Stromal cell of bone marrow (primary cell): ENCODE data around the gene APPL2.

Experiments
- DNase-seq: peaks from one replicate; pipeline ENCODE4 v3.0.0-alpha.2; 2012; ENCODE audit warnings: low read depth

The APPL2 gene

DNA sequence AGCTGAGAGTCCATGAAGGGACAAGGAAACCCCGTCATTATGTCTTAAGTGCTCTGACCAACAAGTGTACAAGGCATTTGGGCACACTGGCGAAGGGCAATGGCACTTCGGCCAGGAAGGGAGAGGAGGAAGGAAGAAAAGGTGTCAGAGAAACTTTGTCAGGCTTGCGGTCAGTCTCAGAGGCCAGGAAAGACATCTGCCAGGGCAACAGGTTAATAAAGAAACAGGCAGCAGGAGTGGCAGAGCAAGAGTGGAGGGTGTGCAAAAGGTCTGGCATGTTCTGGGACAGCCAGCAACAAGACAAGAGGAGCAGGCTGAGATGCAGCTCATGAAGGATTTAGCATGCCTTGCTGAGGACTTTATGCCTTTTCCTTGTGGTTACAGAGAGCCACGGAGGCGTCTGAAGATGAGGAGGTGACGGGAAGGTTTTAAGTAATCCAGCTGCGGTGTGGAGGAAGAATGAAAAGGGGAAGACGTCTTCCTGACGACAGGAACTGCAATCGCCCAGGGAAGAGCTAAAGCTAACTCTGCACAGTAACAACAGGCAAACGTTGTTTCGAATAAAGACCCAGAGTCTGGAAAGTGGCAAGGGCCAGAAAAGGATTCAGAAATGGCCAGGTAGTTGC is 13.1 kb downstream of the APPL2 start:
- DNase-seq, result no peak

DNA sequence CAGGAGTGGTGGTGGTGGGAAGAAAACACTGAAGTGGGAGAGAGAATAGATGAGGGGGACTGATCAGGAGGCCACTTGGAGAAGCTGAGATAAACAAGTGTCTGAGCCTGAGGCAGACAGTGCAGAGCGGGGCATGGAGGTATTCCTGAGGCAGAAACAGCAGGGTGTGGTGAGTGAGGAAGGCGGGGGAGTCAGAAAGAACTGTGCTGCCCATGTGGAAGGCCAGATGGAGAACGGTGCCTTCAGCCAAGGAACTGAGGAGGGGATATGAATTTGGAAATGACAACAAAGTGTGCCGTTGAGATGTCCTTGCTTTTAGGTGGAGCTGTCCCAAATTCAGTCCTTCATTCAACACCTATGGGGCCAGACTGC is 13.7 kb downstream of the APPL2 start:
- no peak for DNase-seq

DNA sequence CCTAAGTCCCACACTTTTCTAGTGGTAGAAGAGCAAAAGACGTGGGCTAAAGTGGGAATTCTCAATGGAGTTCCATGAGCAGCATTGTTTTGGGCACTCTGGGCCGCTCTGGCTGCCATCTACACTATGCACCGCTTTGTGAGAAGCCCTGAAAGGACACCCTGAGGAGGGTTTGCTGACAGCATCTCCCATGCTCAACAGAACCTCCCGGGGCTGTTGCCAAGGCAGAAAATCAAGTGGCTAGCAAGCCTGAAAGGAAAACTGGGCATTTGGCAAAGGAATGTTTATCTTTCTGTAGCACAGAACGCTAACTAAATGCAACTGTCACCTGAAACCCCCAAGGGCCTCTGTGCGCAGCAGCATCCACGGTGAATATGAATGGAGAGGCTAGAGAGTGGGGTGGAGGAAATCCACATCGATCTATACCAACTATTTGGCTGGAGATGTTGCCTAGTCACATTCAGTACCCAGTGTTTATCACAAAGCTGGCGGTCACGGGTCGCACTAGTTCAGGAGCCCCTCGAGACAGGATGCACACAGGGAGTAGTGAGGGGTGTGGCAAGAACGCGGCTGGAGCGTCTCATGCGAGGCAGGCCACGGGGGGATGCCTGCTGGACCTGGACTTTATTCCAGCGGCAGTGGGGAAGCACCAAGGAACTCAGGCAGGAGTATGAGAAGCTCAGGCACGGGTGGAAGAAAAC is 14.2 kb downstream of the APPL2 start:
- DNase-seq, result no peak

DNA sequence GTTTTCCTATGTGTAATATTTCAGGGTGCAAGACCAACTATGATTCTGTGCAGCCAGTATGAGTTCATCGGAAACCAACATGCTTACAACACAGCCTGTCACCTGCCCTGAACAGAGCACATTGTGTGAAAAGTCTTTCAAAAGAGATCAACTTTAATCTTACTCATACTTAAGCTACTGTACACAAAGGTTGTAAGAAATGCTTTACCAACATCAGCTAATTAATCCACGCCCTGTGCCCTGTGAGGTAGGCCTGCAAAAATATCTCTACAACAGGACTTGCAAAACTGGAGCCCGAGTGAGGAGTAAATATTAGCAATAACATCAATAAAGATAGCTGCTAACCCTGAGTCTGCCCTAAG is 15.1 kb downstream of the APPL2 start:
- DNase-seq, result no peak

DNA sequence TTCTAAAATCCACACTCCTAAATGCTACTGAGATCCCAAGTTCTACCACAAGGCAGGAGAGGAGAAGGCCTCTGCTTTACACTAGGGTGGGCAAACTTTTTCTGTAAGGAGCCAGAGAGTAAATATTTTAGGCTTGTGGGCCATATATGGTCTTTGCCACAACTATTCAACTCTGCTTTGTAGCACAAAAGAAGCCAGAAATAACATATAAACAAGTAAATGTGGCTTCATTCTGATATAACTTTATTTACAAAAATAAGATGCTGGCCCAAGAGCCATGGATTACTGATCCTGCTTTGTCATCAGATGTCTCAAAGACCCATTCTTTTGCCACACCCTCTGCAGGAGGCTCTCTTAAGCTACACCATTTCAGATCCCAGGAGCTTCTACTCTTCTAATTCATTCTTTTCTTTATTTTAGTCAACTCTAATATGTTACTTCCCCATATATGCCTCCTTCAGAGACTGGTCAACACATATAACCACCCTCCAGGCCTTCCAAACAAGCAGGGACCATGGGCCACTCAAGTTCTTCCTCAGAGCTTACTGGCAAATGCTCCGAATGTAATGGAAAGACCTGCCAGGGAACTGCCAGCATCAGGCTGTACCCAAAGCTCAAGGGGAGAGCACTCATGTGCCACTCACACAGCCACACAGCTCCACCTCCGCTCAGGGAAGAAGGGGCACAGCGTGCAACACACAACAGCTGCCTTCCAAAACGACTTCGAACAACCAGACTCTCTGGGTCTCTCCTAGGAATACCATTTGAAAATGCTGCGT is 15.6 kb downstream of the APPL2 start:
- DNase-seq, result no peak

DNA sequence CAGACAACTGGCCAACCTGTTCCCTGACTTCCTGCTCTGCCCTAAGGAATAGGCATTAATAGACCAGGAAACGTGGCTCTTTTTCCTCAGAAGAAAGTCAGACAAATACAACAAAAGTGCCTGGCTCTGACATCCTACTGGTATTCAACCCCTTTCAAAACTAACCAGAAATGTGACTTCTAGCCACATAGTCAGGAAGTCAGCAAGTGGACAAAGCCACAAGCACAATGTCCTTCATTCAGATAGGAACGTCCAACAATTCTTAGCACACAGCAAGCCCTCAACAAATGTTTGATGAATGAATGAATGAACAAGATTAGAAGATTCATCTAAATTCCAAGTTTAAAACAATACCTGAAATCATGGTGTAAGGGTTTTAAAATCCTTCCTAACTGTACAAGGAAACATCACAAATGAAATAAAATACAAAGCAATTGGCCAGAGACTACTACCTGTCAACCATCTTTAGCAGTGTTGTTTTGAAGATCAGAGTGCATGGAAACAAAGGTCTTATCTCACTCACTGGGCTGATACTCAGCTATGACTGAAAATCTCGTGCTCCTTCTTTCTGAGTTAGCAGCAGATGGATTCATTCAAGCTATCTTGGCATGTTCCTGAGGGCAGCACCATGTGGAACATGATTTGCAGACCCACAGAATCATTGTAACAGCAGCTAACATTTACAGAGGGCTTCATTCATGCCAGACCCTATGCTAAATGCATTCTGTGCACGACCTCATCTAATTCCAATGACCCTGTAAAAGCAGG is 16.5 kb downstream of the APPL2 start:
- no peak for DNase-seq

DNA sequence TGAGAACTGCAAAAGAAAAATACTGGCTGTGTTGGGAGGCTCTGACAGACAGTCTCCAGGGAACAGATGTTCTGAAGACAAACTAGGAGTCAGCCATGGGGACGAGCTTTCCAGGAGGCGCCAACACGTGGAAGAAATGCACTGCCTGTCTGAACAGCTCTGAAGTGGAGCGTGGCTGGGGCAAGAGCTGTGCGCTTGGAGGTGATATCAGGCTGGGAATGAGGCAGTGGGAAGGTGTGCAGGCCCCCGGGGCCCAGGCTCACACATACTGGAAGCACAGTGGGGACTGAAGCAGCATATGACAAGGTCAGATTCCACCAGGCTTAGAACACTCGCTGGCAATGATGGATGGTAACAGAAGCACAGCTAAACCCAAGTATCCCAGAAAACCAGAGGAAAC is 17.5 kb downstream of the APPL2 start:
- DNase-seq, result no peak

DNA sequence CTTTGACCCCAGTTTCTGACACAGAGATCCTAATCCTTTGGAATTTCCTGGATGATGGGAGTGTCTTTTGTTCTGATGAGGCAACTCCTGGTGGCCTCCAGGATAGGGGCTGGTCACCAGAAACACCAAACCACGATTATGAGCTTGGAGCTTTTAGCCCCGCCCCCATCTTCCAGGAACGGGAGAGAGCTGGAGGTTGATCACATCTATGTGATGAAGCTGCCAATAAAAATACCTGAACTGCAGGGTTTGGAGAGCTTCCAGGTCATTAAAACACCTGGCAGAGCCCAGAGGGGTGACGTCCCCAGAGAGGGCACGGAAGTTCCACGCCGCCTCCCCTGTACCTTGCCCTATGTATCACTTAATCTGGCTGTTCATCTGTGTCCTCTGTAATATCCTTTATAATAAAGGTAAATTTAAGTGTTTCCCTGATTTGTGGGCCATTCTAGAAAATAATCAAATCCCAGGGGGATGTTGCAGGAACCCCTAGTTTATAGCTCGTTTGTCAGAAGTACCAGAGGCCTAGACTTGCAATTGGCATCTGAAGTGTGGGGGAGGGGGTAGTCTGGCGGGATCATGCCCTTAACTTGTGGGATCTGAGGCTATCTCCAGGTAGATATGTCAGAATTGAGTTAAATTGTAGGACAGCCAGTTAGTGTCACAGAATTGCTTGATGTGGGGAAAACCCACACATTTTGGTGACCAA is 21.2 kb downstream of the APPL2 start:
- peak; percentile 64 for DNase-seq

DNA sequence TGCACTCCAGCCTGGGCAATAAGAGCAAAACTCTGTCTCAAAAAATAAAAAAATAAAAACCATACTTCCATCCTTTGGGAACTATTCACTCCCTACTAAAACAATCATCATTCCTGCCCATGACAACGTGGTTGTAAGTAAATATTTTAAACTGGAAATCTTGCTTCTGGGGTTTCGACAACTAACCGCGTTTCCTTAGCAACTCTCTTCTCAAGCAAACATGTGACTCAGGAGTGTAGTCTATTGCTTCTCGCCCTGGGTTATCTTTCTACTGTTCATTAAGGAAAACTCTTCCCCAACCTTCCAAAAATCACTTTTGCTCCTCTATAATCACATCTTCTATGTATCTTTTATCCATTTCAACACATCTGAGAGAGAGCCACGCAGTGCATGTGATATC is 21.8 kb downstream of the APPL2 start:
- DNase-seq, result peak; percentile 95

DNA sequence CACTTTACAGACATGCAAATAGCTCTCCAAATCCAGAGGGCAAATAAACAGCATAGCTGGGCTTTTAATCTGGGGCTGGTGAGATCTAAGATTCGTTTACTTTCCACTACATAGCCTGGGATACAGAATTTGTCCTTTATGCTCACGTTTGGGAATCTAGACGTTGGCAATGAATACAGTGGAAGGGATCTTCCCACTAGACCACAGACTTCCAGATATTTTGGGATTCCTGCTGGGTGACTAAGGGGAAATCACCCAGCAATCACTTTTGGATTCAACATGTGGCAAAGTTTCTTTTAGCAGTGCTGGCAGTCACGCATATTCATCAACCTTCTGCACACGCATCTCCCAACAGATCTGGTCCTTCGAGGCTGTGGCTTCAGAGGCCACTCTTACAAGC is 23.5 kb downstream of the APPL2 start:
- DNase-seq, result peak; percentile 87

DNA sequence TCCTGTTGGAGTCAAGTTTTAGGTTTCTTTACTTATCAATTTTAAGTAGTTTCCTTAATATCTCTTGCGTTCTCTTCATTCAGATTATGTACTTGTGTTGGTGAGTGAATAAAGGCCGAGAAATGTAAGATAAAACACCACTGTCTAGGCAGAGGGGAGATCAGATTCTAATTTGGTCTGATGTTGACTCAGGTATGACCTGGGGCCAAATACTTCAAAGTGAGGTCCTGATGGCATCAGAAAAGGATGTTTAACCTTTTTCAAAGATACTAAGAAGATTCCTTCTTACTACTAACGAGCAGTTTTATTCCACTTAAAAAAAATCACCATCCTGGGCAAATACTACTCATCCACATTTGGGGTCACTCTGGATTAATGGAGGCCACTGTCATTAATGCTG is 26.9 kb downstream of the APPL2 start:
- no peak for DNase-seq

DNA sequence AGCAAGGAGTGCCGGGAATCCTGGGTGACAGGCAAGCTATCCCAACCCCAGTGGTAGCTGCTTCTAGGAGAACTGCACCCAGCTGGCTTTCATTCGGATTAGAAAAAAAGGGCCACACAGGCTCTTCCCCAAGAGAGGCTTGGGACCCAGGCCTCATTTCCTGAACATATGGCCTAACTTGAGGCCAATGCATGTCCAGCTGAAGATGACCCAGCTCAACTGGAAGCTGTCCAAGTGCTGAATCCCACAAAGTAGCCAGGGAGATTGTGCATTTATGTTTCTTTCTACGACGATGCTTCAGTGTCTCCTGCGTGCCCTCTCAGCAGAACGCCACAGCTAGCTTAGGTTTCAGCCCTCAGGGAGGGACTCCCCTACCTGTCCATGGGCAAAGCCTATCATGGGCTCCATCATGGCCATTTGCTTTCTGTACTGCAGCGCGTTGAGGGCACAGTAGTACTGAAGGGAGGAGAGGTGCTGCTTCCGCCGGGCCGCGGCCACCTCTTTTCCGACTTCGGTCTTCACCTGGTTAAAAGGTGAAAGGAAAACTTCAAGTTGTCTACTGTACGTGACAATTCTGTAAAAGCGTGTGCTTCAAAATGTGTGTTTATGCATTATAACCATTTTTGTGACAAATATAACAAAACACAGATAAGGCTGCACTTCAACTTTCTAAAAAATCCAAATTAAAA is 29.1 kb downstream of the APPL2 start:
- DNase-seq, result no peak

DNA sequence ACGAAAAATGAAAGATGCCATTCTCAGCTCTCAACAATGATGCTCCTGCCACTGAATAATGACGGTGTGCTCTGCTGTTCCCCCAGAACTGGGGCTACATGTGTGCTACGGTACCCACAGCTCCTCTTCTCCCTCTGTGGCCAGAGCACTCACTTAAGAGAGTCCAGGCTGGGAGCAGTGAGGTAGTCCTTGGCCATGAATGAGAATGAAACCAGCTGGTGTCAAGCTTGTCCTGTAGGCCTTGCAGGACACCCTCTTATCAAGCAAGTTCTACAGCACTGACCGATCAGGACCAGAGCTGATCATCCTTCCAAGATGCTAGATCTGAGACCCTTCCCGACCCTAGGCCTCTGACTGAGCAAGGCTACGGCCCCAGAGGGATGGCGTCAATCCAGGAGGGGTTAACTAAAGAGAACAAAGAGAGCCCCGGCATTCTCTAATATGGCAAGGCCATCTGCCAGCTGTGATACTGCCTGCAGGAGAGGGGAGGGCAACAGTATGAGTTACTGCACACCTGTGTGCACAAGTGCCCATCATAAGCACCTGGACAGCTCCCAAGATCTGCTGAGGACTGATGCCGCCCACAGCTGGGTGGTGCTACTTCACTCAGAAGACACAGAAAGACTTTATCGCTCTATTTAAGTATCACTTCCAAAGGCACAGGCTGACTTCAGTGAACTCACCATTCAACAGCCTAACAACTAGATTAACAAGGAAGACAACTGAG is 30.5 kb downstream of the APPL2 start:
- no peak for DNase-seq

DNA sequence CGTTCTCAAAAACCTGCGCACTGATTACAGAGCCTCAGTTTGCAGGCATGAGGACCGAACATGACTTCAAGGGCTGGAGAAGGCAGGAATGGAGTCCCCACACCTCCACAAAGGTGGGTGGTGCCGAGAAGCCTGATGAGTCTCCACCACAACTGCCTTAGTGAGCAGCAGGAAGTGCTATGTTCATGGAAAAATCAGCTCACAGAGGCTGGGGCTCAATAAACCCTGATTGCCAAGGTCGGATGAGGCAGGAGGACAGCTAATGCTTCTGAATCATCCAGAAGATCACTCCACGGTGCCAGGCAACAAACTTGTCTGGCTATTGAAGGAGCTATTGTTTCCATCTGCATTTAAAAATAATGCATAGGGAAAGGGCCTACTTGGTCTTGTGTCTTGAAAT is 31.1 kb downstream of the APPL2 start:
- peak; percentile 94 for DNase-seq

DNA sequence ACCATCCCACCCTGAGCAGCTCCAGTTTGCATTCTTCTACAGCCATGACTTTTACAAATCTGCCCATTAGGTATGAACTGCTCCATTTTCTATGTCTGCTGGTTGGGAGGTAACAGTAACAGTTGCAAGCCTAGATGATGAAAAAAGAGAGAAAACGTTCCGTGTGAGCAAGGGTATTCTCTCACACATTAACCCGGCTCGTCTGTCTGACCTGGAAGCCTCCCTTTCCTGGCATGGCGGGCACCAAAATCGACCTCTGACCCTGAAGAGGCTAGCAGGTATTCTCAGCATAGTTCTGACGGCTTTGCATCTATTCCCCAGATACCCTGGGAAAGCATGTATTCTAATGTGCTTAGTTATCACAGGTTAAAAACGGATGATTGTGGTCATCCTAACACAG is 31.8 kb downstream of the APPL2 start:
- DNase-seq, result no peak

DNA sequence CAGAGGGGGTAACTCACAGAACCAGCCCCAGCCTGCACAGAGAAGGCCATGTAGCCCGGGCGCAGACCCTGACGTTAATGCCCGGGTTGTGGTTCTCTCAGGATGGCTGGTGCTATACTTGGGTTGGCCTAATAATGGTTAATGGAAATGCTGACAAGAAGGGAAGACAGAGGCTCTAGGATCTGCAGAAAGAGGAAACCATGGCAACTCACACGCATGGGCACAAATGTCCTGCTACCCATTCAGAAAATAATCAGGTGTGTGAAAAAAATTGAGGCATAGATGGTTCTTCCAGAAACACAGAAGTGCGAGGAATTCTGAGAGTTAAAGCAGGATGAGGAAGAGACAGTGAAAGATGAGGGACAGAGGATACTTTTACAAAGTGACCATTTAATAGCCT is 33.8 kb downstream of the APPL2 start:
- DNase-seq, result no peak

DNA sequence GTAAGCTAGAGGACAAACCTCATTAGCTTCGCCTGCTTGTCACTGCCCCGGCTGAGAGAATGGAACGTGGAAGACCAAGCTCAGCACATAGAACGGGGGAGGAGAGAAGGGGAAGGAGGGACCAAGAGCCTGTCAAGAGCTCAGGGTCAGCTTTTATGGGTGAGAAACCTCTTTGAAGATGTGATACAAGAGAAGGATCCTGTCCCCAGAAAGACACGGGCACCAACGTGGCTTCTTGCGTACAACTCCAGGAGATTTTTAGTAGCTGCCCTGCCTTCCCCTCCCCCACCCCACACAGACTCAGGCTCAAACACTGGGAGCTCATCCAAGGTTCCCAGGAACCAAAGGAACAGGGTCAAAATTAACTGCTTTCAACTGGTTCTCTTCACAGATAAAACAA is 34.7 kb downstream of the APPL2 start:
- no peak for DNase-seq

DNA sequence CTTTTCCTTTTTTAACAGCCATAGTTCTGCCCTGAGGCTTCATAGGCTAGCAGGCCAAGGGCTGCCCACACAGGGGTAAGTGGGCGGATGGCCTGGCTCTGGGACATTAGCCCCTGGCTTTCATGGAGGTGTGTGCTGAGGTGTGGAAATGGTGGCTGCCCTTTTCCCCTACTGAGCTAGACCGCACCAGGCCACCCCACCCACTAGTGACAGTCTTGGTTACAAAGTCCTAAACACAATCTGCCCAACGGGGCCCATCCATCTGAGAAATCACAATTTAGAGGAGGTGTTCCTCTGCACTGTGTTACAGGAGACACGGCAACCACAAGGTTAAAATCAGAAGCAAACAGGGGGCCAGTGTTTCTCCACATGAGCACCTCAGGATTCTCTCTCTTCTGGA is 35.6 kb downstream of the APPL2 start:
- no peak for DNase-seq

DNA sequence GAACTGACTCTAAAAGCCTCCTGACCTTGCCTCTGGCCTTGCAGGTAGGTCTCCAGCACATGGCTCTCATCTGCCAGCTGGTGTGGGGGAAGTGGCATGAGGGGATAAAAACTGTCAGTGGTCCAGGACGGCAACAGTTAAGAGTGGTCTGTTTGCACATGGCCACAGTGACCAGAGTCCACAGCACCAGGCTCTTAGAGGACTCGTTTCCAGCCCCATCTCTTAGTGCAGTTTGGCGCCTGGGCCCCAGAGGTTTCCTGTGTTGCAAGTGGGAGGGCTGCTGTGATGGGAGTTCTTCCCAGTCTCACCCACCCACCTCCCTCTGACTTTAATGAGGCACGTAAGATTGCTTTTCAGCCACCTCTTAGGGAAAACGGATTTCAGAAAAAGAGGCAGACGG is 37.0 kb downstream of the APPL2 start:
- no peak for DNase-seq

DNA sequence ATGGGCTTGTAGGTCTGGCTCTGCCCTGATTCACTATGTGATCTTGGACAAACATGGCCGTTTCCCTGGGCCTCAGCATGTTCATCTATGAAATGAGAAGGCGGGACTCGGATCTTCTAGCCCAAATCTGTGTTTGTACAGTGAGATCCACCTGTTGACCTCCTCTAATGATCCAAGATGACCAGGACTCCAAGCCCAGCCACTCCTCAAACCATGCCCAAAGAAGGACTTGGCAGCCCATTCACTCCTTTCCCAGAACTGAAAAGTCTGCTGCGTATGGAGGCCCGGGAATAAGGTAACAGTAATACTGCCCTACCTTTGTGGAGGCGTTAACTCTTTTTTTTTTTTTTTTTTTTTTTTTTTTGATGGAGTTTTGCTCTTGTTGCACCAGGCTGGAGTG is 39.9 kb downstream of the APPL2 start:
- DNase-seq, result no peak

DNA sequence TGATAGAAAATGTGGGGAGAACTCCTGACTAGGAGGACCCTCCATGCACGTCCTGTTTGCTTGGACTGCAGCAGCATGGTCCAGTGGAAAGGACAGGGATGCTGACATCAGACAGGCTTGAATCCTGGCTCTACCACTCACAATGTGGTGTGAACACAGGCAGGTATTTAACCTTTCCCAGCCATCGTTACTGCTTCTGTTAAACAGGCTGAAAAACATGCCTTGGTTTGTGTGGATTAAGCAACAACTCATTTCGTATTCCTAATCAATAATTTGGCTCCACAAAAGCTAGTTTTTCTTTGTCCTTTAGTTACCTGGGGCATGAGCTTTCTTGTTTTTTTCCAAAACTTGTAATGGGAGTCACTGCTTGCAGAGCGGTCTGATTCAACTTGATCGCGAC is 41.0 kb downstream of the APPL2 start:
- DNase-seq, result no peak
